Fibroblast of lung (primary cell): ENCODE measurements around the gene FRS2. TPM values are rescaled to one million over a fixed set of nuclear protein-coding genes. Genes with fewer than 3 reads are reported as not detected.
"Not testable (repeated sequence)": the region's sequence is repeated elsewhere in the genome, so short reads cannot be mapped to it uniquely, and the experiment has no call there.

ENCODE experiments used
- DNase-seq, 2 donors: peaks; one replicate each; pipeline versions ENCODE4 v3.0.0 to v3.0.0-alpha.2; 2010; ENCODE audit warnings: low read depth in 2 of 2
- H2AFZ ChIP-seq: 2 replicates; pipeline ENCODE4 v1.5.1; 2012; ENCODE audit warnings: low read length, control low read depth, inconsistent platforms
- H3K27ac ChIP-seq: 2 replicates; pipeline ENCODE4 v1.5.1; 2011; ENCODE audit warnings: low read length, control low read depth; ENCODE audit not compliant: insufficient read depth
- H3K27me3 ChIP-seq: 2 replicates; pipeline ENCODE4 v1.5.1; 2011; ENCODE audit warnings: mild to moderate bottlenecking, low read length; ENCODE audit not compliant: control insufficient read depth, insufficient read depth
- H3K36me3 ChIP-seq: 2 replicates; pipeline ENCODE4 v1.5.1; 2011; ENCODE audit warnings: low read length; ENCODE audit not compliant: control insufficient read depth, insufficient read depth
- H3K4me1 ChIP-seq: 2 replicates; pipeline ENCODE4 v1.5.1; 2011; ENCODE audit warnings: low read length; ENCODE audit not compliant: control insufficient read depth, insufficient read depth; ENCODE audit errors: extremely low read depth
- H3K4me2 ChIP-seq: 2 replicates; pipeline ENCODE4 v1.5.1; 2011; ENCODE audit warnings: low read length, control low read depth; ENCODE audit not compliant: insufficient read depth; ENCODE audit errors: extremely low read depth
- H3K4me3 ChIP-seq, 4 experiments: fragments of 200-600 bp in 1 of 4; sonication (generic) in 1 of 4; replicated peaks in 1 of 4; 2 replicates each; pipeline ENCODE4 v1.5.1; 2011 to 2016; ENCODE audit warnings: low read length in 4 of 4, low read depth in 3 of 4, mild to moderate bottlenecking in 3 of 4, control low read depth in 2 of 4, inconsistent platforms in 1 of 4, mixed read lengths in 1 of 4; ENCODE audit not compliant: insufficient read depth in 1 of 4; ENCODE audit errors: control extremely low read depth in 1 of 4
- H3K79me2 ChIP-seq: 2 replicates; pipeline ENCODE4 v1.5.1; 2012; ENCODE audit warnings: mild to moderate bottlenecking, low read length, inconsistent platforms; ENCODE audit not compliant: control insufficient read depth, insufficient read depth
- H3K9ac ChIP-seq: 2 replicates; pipeline ENCODE4 v1.5.1; 2011; ENCODE audit warnings: mild to moderate bottlenecking, low read length, control low read depth; ENCODE audit not compliant: insufficient read depth
- H3K9me3 ChIP-seq: 2 replicates; pipeline ENCODE4 v1.5.1; 2012; ENCODE audit warnings: low read depth, low read length; ENCODE audit not compliant: control insufficient read depth, insufficient read depth
- H4K20me1 ChIP-seq: 2 replicates; pipeline ENCODE4 v1.5.1; 2011; ENCODE audit warnings: low read length; ENCODE audit not compliant: control insufficient read depth, insufficient read depth; ENCODE audit errors: extremely low read depth
- EZH2 ChIP-seq: IDR thresholded peaks from 2 replicates; pipeline ENCODE4 v1.5.1; 2012; ENCODE audit warnings: low read length, control low read depth, mild to moderate bottlenecking; ENCODE audit errors: missing control alignments
- polyA plus RNA-seq, 2 donors: library from polyadenylated mRNA; depleted of rRNA in 1 of 2; stranded (reverse) in 1 of 2; unstranded in 1 of 2; fragments of >200 nt; gene quantifications; 2 replicates each; pipeline ENCODE4 v1.2.1, GENCODE V29; 2011 to 2012; ENCODE audit warnings: missing spikeins in 1 of 2
- total RNA-seq: library from RNA; depleted of rRNA; stranded (reverse); fragments of >200 nt; gene quantifications from 2 replicates; pipeline ENCODE4 v1.2.1, GENCODE V29; 2014
- TF ChIP-seq, protein P1 (sequence below), 2 donors: IDR thresholded peaks in 1 of 2; conservative IDR thresholded peaks in 1 of 2; 1 replicate in 1 of 2; 2 replicates in 1 of 2; pipeline ENCODE4 v1.5.1; 2011 to 2012; ENCODE audit warnings: low read length in 2 of 2, control low read depth in 1 of 2, inconsistent platforms in 1 of 2, low read depth in 1 of 2, mild to moderate bottlenecking in 1 of 2

Gene FRS2
- total and polyA plus RNA-seq, 2 donors (not counting 1 experiment from before 2014, with no cell fraction given): 37.1 to 45.9 TPM

DNA sequence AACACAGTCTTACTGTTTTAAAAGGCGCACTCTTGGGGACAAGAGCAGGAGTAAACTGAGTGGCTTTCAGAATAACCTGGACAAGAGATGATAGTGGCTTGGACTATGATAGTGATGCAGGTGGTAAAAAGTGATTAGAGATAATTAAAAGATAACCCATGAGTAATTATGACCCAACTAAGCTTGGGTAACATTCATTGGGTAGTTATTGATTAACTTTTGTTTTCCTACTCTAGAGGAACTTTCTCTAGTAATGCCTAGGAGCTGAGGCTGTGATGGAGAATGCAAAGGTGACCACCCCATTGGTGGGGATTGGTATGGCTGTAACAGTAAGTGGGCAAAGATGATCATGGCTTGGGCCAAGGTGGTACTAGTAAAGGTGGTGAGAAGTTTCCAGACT lies 22.3 kb upstream of the FRS2 start:
- Histone ChIP-seq H3K9ac (no peak overlapping the region), H3K9me3 (no peaks in the 10 kb centered on the region), H3K27me3 (no peaks in the 10 kb centered on the region), H4K20me1 (no peaks in the 10 kb centered on the region), H3K27ac (no peak overlapping the region), H2AFZ (no peak overlapping the region), H3K36me3 (no peaks in the 10 kb centered on the region), H3K79me2 (no peaks in the 10 kb centered on the region), H3K4me3 (no peak overlapping the region), H3K4me2 (no peak overlapping the region), H3K4me1 (no peaks in the 10 kb centered on the region)
- no peak for DNase-seq
- TF ChIP-seq, protein P1, sequence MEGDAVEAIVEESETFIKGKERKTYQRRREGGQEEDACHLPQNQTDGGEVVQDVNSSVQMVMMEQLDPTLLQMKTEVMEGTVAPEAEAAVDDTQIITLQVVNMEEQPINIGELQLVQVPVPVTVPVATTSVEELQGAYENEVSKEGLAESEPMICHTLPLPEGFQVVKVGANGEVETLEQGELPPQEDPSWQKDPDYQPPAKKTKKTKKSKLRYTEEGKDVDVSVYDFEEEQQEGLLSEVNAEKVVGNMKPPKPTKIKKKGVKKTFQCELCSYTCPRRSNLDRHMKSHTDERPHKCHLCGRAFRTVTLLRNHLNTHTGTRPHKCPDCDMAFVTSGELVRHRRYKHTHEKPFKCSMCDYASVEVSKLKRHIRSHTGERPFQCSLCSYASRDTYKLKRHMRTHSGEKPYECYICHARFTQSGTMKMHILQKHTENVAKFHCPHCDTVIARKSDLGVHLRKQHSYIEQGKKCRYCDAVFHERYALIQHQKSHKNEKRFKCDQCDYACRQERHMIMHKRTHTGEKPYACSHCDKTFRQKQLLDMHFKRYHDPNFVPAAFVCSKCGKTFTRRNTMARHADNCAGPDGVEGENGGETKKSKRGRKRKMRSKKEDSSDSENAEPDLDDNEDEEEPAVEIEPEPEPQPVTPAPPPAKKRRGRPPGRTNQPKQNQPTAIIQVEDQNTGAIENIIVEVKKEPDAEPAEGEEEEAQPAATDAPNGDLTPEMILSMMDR (conservative IDR thresholded peaks at IDR 0.05 in 1 of 2, IDR thresholded peaks at IDR 0.05 in 1 of 2; ENCODE audit: low read depth in 1 of 2, low read length in 2 of 2): no peak
- no peak for TF ChIP-seq EZH2

- H3K36me3 ChIP-seq, H3K9ac ChIP-seq, H3K27me3 ChIP-seq, H2AFZ ChIP-seq, H3K4me3 ChIP-seq, H4K20me1 ChIP-seq, H3K27ac ChIP-seq, H3K4me2 ChIP-seq, H3K4me1 ChIP-seq, H3K79me2 ChIP-seq, H3K9me3 ChIP-seq, DNase-seq: not testable (repeated sequence)
Measured at GRCh38 chr12:69452598-69453132, 17.5 kb upstream of the FRS2 start.

DNA sequence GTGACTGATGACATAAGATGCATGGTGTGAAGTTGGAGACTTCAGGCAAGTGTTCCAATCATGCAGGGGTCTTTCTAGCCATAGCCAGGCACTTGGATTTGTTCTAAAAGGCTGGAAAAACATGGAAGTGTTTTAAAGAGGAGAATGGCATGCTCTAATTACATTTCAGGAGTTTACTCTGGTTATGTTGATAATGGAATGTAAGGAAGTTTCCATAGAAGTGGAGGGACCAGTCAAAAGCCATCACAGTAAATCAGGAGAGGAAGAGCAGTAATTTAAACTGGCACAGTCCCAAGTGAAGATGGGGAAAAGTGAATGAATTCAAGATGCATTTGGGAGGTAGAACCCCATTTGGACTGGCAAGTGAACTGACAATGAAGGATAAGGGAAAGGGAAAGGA lies 13.9 kb upstream of the FRS2 start:
- Histone ChIP-seq H3K79me2 (no peaks in the 10 kb centered on the region), H3K4me1 (no peaks in the 10 kb centered on the region), H3K27me3 (no peaks in the 10 kb centered on the region), H4K20me1 (no peaks in the 10 kb centered on the region), H3K9ac (no peak overlapping the region), H3K4me2 (no peak overlapping the region), H3K9me3 (no peaks in the 10 kb centered on the region), H3K27ac (no peak overlapping the region), H2AFZ (no peak overlapping the region), H3K36me3 (no peaks in the 10 kb centered on the region), H3K4me3 (no peak overlapping the region)
- no peak for DNase-seq
- TF ChIP-seq, protein P1 (conservative IDR thresholded peaks at IDR 0.05 in 1 of 2, IDR thresholded peaks at IDR 0.05 in 1 of 2; ENCODE audit: low read depth in 1 of 2, low read length in 2 of 2): no peak
- no peak for TF ChIP-seq EZH2
